Stimulated activated CD4-positive, alpha-beta T cell treated with anti-CD3 and anti-CD28 coated beads, TNF-alpha, amount 100 ng/mL, for 1 hour (primary cell): ENCODE data around the gene RTEL1.

ENCODE experiments used
- DNase-seq, 3 donors: peaks; one replicate each; pipeline ENCODE4 v3.0.0-alpha.2; 2020; ENCODE audit warnings: low read depth in 3 of 3, low spot score in 1 of 3

The RTEL1 gene

DNA sequence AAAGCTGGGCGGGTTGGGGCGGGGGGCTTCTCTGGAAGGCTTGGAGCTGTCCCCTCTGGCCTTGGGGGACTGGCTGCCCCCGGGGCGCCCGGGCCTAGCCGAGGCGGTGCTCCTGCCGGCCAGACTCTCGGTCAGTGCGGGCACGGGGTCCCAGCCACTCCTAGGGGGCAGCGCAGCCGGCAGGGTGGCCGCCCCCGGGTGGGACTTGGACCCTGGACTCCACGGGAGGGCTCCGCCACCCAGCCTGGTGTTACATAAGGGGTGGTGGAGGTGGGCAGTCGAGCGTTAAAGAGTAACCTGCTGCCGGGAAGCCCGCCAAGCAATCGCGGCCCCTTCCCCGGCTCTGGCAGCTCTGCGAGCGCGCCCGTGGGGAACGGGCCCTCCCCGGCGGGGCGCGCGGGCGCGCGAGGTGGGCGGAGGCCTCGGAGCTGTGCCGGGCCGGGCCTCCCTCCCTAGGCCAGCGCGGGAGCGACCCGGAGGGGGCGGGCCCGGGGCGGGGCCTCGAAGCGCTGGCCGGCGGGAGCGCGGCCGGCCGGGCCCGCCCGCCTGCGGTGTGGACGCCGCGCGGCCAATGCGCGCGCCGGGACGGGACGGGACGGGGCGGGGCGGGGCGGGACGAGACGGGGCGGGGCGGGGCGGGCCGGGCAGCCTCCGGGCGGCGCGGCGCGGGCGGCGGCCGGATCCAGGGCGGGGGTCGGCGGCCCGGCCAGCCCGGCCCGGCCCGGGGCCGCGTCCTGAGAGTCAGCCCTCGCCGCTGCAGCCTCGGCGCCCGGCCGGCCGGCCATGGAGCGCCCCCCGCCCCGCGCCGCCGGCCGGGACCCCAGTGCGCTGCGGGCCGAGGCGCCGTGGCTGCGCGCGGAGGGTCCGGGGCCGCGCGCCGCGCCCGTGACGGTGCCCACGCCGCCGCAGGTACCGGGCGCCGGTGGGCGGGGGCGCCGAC is 81.3 kb downstream of the RTEL1 start, which contains the start of gene SLC2A4RG:
Gene SLC2A4RG (plus strand): TSS at position 647 of the 940 bp plus-strand sequence. CDS start 137 bp downstream, at position 784.
- no peak for DNase-seq

DNA sequence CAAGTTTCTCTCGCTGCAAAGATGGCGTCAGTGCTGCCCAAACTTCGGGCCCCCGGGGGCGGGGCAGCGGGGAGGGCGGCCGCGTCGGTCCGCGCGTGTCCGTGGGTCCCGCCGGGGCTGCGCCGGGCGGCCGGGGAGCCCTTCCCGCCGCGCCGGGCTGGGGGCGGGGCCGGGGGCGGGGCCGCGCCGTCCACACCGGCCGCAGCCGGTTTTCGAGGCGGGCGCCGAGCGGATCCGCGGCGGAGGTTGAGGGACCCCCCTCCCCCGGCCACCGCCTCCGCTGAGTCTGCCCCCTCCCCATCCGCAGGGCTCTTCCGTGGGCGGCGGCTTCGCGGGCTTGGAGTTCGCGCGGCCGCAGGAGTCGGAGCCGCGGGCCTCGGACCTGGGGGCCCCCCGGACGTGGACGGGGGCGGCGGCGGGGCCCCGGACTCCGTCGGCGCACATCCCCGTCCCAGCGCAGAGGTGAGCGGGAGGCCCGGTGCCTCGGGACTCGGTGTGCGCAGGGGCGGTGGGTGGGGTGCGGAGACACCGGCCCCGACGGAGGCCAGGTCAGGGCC is 82.0 kb downstream of the RTEL1 start:
- DNase-seq: no peak

DNA sequence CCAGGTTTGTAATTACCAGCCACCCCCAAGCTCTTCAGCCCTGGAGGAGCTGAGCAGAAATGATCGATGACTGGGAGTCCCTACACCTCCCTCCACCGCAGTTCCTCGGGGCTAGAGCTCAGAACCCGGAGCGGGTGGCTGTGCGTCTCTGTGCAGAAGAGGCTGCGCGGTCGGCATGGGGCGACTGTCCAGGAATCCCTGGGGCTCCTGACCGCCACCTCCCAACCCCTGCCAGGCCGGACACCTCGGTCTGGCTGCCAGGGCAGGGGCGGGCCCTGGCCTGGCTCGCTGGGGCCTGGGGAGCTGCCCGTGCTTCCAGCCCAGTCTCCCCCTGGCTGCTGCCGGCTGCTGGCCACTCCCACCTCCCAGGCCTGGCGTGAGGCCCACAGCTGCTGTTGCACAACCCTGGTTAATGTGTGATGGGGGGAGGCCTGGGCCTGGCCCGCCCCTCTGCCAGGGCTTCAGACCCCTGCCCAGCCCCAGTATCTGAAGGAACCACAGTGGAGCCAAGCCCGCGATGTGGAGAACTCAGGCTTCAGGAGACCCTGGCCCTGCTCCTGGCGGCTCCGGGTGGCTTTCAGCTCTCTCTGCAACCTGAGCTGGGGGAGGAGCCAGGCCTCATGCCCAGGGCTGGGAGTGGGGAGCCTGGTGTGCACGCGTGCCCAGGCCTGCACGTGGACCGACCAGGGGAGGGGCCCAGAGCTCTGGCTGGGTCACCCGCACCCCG is 82.7 kb downstream of the RTEL1 start:
- DNase-seq: no peak

DNA sequence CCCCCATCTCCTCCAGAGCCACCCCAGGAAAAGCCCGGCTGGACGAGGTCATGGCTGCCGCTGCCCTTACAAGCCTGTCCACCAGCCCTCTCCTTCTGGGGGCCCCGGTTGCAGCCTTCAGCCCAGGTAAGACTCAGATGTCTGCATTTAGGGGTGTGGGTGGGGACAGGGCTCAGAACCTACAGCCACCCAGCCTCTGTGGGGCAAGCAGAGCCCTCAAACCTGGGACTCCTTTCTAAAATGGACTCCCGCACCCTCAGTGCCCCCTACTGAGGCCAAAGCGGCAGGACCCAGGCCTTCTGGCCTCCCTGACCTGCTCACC is 83.2 kb downstream of the RTEL1 start:
- DNase-seq: no peak

DNA sequence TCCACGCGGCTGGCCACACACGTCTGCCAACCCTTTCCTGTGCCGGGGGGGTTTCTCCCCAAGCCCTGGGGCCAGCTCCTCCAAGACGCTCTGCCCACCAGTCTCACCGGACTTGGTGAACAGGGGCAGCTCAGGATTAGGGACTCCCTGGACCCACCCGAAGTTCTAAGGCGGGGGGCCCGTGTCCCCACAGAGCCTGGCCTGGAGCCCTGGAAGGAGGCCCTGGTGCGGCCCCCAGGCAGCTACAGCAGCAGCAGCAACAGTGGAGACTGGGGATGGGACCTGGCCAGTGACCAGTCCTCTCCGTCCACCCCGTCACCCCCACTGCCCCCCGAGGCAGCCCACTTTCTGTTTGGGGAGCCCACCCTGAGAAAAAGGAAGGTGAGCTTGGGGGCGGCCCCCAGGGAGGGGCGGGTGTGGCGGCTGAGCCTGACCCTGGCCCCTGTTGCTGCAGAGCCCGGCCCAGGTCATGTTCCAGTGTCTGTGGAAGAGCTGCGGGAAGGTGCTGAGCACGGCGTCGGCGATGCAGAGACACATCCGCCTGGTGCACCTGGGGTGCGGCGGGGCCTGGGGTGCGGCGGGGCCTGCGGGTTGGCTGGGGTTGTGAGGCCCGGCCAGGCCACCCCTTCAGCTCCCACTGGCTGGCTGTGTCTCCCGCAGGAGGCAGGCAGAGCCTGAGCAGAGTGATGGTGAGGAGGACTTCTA is 83.7 kb downstream of the RTEL1 start:
- no peak for DNase-seq

- no peak for DNase-seq
These were observed 84.4 kb downstream of the RTEL1 start for GRCh38 chr20:63742381-63743024.

- no peak for DNase-seq
These were observed 85.3 kb downstream of the RTEL1 start for GRCh38 chr20:63743210-63743970.

GRCh38 chr20:63744158-63744557 is 86.0 kb downstream of the RTEL1 start:
- DNase-seq: no peak

DNA sequence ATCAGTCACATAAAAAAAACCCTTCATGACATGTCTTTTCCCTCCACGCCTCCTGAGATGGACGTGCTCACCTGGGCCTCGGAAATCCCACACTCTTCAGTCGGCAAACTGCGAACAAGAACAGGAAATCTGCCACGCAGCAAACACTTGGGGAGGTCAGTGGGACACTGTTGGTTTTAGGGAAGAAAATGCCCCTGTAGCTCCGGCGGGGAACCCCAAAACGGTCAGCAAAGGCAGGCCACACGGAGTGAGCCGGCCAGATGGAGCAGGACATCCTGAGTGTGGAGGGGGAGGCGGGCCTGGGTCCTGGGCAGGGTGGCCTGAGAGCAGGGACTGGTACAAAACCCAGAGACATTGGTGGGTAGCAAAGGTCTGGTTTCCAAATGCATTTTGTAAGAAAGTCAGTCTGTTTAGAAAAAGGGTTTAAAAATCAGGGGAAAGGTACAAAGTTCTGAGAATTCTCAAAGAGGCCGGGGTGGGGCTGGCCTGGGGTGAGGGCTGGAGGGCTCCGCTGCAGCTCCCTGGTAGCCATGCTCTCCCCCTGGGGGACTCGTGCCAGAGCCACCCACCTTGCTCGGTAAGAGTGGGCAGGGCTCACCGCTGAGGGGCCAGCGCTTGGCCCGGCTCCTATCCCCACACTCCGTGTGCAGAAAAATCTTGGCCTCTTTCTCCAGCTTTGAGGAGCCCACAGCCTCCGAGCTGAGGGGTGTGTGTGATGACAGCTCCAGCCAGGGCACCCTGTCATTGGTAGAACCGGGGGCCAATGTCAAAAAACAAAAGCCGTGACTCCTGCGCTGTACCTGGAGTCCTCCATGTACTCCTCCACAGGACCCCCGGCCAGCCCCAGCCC is 86.7 kb downstream of the RTEL1 start:
- no peak for DNase-seq

DNA sequence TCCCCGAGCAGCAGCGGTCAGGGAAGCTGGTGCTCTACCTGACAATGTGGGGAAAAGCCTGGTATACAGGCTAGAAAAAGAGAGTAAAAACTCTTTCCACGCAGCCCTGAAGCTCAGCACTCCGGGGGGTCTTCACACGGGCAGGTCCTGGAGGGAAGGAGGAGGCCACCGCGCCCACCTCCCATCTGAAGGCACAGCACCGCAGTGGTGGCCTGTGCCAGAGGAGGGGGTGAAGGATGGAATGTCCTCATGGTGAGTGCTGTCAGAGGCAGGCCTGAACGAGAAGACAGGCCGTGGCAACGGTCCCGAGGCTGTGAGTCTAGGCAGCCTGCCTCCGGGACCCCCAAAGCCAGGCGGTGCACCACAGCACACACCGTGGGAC is 87.3 kb downstream of the RTEL1 start:
- no peak for DNase-seq
